ENCODE measurements around the gene TRPC4.

DNA sequence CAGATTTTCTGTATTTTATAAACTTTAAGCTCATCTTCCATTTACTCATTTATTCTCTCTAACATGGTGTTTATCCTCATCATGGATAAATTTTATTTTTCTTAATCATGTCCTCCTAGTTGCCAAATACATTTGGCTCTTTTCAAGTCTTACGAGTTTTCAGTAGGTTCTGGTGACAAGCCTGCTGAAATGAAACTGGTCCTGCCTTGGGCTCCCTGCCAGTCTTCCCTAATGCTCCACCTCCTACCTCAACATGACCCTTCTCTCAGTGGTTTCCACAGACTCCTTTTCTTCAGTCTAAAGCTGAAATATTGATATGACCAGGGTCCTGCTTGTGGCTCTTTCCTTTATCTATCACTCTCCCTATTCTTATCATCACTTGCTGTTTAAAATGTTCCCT is 81.2 kb downstream of the TRPC4 start:
- TF ChIP-seq, protein P1, sequence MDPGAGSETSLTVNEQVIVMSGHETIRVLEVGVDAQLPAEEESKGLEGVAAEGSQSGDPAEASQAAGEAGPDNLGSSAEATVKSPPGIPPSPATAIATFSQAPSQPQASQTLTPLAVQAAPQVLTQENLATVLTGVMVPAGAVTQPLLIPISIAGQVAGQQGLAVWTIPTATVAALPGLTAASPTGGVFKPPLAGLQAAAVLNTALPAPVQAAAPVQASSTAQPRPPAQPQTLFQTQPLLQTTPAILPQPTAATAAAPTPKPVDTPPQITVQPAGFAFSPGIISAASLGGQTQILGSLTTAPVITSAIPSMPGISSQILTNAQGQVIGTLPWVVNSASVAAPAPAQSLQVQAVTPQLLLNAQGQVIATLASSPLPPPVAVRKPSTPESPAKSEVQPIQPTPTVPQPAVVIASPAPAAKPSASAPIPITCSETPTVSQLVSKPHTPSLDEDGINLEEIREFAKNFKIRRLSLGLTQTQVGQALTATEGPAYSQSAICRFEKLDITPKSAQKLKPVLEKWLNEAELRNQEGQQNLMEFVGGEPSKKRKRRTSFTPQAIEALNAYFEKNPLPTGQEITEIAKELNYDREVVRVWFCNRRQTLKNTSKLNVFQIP (CRISPR knock-in tag; IDR thresholded peaks at IDR 0.05; ENCODE audit: borderline replicate concordance, low read depth) = no peak
- TF ChIP-seq ISL1 (CRISPR knock-in tag; IDR thresholded peaks at IDR 0.05) (no peak), TCF4 (CRISPR knock-in tag; IDR thresholded peaks at IDR 0.05; ENCODE audit: borderline replicate concordance) (no peak), RARB (CRISPR knock-in tag; IDR thresholded peaks at IDR 0.05) (no peak)
- TF ChIP-seq, protein P2, sequence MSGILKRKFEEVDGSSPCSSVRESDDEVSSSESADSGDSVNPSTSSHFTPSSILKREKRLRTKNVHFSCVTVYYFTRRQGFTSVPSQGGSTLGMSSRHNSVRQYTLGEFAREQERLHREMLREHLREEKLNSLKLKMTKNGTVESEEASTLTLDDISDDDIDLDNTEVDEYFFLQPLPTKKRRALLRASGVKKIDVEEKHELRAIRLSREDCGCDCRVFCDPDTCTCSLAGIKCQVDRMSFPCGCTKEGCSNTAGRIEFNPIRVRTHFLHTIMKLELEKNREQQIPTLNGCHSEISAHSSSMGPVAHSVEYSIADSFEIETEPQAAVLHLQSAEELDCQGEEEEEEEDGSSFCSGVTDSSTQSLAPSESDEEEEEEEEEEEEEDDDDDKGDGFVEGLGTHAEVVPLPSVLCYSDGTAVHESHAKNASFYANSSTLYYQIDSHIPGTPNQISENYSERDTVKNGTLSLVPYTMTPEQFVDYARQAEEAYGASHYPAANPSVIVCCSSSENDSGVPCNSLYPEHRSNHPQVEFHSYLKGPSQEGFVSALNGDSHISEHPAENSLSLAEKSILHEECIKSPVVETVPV (CRISPR knock-in tag; IDR thresholded peaks at IDR 0.05) = no peak
- TF ChIP-seq, protein P3, sequence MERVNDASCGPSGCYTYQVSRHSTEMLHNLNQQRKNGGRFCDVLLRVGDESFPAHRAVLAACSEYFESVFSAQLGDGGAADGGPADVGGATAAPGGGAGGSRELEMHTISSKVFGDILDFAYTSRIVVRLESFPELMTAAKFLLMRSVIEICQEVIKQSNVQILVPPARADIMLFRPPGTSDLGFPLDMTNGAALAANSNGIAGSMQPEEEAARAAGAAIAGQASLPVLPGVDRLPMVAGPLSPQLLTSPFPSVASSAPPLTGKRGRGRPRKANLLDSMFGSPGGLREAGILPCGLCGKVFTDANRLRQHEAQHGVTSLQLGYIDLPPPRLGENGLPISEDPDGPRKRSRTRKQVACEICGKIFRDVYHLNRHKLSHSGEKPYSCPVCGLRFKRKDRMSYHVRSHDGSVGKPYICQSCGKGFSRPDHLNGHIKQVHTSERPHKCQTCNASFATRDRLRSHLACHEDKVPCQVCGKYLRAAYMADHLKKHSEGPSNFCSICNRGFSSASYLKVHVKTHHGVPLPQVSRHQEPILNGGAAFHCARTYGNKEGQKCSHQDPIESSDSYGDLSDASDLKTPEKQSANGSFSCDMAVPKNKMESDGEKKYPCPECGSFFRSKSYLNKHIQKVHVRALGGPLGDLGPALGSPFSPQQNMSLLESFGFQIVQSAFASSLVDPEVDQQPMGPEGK (CRISPR knock-in tag; IDR thresholded peaks at IDR 0.05; ENCODE audit: borderline replicate concordance) = no peak

Measured in SK-N-SH treated with all-trans-retinoic acid at 6 μM for 48 hours (cell line).